Astrocyte (in vitro differentiated cells and primary cell): ENCODE data around the gene CCDC90B.

Experiments used
- CTCF ChIP-seq: IDR thresholded peaks from 2 replicates; pipeline ENCODE4 v1.5.1; 2011; ENCODE audit warnings: low read depth, mild to moderate bottlenecking, inconsistent platforms, low read length, moderate library complexity; ENCODE audit not compliant: insufficient read depth
- EZH2 ChIP-seq: IDR thresholded peaks from 2 replicates; pipeline ENCODE4 v1.6.1; 2012; ENCODE audit warnings: mild to moderate bottlenecking, low read length, inconsistent platforms; ENCODE audit not compliant: insufficient read depth

- TF ChIP-seq EZH2: no peak
- TF ChIP-seq CTCF: no peak
Measured at GRCh38 chr11:83306200-83307080, 20.3 kb upstream of the CCDC90B start.
